ENCODE measurements around the gene EIF4E2.

Gene EIF4E2

DNA sequence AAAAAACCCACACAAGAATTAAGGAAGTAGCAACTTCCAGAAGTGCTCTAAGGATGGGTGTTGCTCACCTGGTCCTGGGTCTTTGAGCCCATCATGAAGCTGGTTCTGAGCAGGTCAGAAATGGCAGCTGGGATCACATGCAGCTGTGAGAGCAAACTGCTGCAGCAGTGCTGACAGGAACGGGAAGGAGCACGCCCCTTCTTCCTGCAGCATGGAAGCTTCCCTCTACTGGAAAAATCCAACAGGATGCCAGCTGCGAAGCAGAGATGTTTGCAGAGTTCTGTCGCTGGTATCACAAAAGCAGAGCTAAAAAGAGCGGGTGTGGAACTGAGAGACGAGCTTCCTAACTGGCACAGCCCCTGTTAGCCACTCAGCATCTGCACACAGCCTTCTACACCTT, 33.7 kb downstream of the EIF4E2 start:
- H3K9me3 ChIP-seq (ENCODE audit: low read depth, low read length), result no peaks in the 10 kb centered on the region
- no peak overlapping the region for H3K27ac ChIP-seq
- no peak for TF ChIP-seq POLR2AphosphoS5 (IDR thresholded peaks at IDR 0.05; ENCODE audit: borderline replicate concordance, low read depth, low read length)
- TF ChIP-seq EZH2 (IDR thresholded peaks at IDR 0.05), result no peak
- TF ChIP-seq FOXP2 (optimal IDR thresholded peaks at IDR 0.05; ENCODE audit: control extremely low read depth, extremely low read length, insufficient read depth), result no peak
- H3K9ac ChIP-seq (ENCODE audit: insufficient read length), result no peak overlapping the region
- no peak for DNase-seq (ENCODE audit: low read depth, low spot score)
- H3K36me3 ChIP-seq (ENCODE audit: insufficient read depth, low read length), result peaks cover 4% of the 10 kb centered on the region; the same call in 1 of the 2 replicates
- no peak overlapping the region for H3K4me3 ChIP-seq

DNA sequence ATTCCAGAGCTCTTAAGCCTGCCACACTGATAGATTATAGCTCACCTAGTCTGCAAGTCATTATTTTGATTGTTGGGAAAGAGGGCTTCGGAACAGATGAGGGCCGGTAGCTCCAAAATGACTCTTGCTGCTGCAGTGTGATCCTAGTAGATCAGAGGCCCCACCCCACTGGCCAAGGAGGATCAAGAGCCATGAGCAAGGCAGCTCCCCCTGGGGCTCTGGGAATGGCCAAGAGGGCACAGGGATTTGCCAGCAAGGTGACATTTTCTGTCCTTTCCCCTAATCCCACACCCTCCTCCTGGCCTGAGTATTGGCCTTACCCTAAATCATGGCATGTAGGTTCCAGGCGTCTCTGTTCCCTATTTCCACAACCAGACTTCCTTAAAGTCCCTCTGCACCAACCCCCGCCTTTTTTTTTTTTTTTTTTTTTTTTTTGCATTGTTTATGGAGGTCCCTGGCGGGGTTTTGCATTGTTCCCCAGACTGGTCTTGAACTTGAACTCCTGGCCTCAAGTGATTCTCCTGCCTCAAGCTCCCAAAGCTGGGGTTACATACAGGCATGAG, 36.5 kb downstream of the EIF4E2 start:
- no peak for DNase-seq (ENCODE audit: low read depth, low spot score)
- Histone ChIP-seq H3K9me3 (ENCODE audit: low read depth, low read length) (no peaks in the 10 kb centered on the region), H3K27ac (no peak overlapping the region), H3K36me3 (ENCODE audit: insufficient read depth, low read length) (no peaks in the 10 kb centered on the region; the same call in 1 of the 2 replicates), H3K9ac (ENCODE audit: insufficient read length) (no peak overlapping the region), H3K4me3 (no peak overlapping the region)
- TF ChIP-seq FOXP2 (optimal IDR thresholded peaks at IDR 0.05; ENCODE audit: control extremely low read depth, extremely low read length, insufficient read depth) (no peak), EZH2 (IDR thresholded peaks at IDR 0.05) (no peak), POLR2AphosphoS5 (IDR thresholded peaks at IDR 0.05; ENCODE audit: borderline replicate concordance, low read depth, low read length) (no peak)

DNA sequence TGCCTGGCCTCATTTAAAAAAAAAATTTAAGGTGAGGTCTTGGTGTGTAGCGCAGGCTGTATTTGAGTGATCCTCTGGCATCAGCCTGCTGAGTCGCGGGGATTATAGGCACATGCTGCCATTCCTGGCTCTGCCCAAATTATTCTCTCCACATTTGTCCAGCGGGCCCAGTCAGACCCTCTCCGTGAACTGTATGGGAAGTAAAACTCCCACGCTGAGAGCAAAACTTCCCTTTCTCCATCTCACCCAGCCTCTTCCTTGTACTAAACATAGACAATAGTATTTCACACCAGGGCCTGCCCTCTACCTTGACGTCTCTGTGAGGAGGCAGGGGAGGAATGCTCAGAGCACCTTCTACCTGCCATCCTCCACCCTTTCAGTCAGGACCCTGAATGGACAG, 37.0 kb downstream of the EIF4E2 start:
- no peak for DNase-seq (ENCODE audit: low read depth, low spot score)
- H3K27ac ChIP-seq, result no peak overlapping the region
- no peaks in the 10 kb centered on the region; the same call in 1 of the 2 replicates for H3K36me3 ChIP-seq (ENCODE audit: insufficient read depth, low read length)
- TF ChIP-seq POLR2AphosphoS5 (IDR thresholded peaks at IDR 0.05; ENCODE audit: borderline replicate concordance, low read depth, low read length) (no peak), EZH2 (IDR thresholded peaks at IDR 0.05) (no peak)
- H3K9ac ChIP-seq (ENCODE audit: insufficient read length), result no peak overlapping the region
- no peaks in the 10 kb centered on the region for H3K9me3 ChIP-seq (ENCODE audit: low read depth, low read length)
- no peak overlapping the region for H3K4me3 ChIP-seq

DNA sequence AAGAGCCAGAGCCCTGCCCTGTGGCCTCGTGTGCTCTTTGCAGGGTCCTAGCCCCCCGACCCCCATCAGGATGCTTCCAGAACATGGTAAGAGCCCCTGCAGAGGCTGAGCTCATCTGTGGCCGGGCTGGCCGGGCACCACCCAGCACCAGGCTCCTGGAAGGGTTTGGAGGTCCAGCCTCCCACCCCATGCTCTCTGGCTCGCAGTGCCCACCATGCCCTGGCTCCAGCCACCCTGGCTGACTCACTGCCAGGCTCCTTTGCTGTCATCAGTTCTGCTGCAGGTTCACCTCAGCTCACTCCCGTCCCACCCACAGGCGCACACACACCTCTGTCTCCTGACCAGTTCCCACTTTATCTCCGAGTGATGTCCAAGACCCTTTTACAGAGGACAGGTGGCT, 37.5 kb downstream of the EIF4E2 start:
- DNase-seq (ENCODE audit: low read depth, low spot score), result no peak
- Histone ChIP-seq H3K9me3 (ENCODE audit: low read depth, low read length) (no peaks in the 10 kb centered on the region), H3K9ac (ENCODE audit: insufficient read length) (no peak overlapping the region), H3K4me3 (no peak overlapping the region), H3K36me3 (ENCODE audit: insufficient read depth, low read length) (no peaks in the 10 kb centered on the region; the same call in 1 of the 2 replicates), H3K27ac (no peak overlapping the region)
- TF ChIP-seq EZH2 (IDR thresholded peaks at IDR 0.05) (no peak), POLR2AphosphoS5 (IDR thresholded peaks at IDR 0.05; ENCODE audit: borderline replicate concordance, low read depth, low read length) (no peak), FOXP2 (optimal IDR thresholded peaks at IDR 0.05; ENCODE audit: control extremely low read depth, extremely low read length, insufficient read depth) (no peak)

DNA sequence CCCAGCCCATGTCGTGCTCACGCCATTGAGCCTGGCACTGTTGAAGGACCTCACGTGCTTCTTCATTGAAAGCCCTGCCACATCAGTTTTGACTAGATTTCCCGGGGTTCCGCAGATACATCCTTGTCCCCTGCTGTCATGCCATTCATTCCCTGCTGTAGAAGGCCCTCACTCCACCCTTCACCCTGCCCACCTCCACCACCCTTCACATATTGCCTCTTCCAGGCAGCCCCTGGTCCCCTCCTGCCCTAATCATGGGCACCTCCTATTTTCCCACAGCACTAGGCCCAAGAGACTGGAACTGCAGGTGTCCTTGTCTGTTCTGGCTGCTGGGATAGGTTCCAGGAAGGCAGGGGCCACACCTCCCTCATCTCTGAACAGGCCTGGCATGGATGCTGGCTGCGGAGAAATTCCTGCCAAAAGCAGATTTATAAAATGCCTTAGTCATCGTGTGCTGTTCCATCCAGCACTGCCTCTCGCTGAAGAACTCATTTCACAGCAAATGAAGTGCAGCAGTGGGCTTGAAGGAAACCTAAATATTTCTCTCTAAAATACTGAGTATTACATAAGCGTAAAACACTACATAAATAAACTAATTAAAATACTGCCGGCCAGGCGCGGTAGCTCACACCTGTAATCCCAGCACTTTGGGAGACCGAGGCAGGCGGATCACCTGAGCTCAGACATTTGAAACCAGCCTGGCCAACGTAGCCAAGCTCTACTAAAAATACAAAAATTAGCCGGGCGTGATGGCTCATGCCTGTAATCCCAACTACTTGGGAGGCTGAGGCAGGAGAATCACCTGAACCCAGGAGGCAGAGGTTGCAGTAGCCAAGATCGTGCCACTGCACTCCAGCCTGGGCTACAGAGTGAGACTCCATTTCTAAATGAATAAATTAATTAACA, 38.4 kb downstream of the EIF4E2 start:
- Histone ChIP-seq H3K9ac (ENCODE audit: insufficient read length) (no peak overlapping the region), H3K4me3 (no peak overlapping the region), H3K27ac (no peak overlapping the region), H3K36me3 (ENCODE audit: insufficient read depth, low read length) (no peaks in the 10 kb centered on the region; the same call in 1 of the 2 replicates), H3K9me3 (ENCODE audit: low read depth, low read length) (no peaks in the 10 kb centered on the region)
- no peak for DNase-seq (ENCODE audit: low read depth, low spot score)
- TF ChIP-seq POLR2AphosphoS5 (IDR thresholded peaks at IDR 0.05; ENCODE audit: borderline replicate concordance, low read depth, low read length) (no peak), EZH2 (IDR thresholded peaks at IDR 0.05) (no peak), FOXP2 (optimal IDR thresholded peaks at IDR 0.05; ENCODE audit: control extremely low read depth, extremely low read length, insufficient read depth) (no peak)

DNA sequence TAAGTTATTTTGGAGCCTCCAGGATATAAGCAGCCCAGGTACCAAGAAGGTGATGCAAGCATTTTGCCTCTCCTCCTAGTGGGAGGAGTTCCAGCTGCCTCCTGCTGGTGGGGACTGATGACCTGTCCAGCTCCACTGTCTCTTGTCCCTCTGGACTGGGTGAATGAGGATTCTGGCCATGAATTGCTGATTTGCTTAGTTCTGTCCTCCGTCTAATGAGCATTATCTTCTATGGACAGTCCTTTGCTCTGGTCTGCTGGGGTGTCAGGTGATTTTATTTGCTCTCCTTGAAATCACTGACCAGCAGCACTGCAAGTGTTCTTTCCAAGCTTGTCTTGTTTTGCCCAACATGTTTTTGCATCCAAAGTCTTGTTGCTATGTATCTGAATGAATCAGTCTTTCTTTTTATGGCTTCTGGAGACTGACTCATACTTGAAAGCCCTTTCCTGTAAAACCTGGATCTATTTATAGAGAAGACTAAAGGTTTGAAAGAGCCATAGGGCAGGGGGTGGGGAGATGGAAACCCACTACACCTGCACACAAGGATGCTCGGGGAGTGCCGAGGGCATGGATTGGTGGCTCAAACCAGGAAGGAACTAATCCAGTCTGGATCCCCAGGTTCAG, 42.4 kb downstream of the EIF4E2 start:
- H3K9ac ChIP-seq (ENCODE audit: insufficient read length), result no peak overlapping the region
- no peak overlapping the region for H3K27ac ChIP-seq
- TF ChIP-seq EZH2 (IDR thresholded peaks at IDR 0.05), result no peak
- TF ChIP-seq FOXP2 (optimal IDR thresholded peaks at IDR 0.05; ENCODE audit: control extremely low read depth, extremely low read length, insufficient read depth), result no peak
- TF ChIP-seq POLR2AphosphoS5 (IDR thresholded peaks at IDR 0.05; ENCODE audit: borderline replicate concordance, low read depth, low read length), result no peak
- no peaks in the 10 kb centered on the region for H3K36me3 ChIP-seq (ENCODE audit: insufficient read depth, low read length)
- H3K4me3 ChIP-seq, result no peak overlapping the region
- no peaks in the 10 kb centered on the region for H3K9me3 ChIP-seq (ENCODE audit: low read depth, low read length)
- no peak for DNase-seq (ENCODE audit: low read depth, low spot score)

DNA sequence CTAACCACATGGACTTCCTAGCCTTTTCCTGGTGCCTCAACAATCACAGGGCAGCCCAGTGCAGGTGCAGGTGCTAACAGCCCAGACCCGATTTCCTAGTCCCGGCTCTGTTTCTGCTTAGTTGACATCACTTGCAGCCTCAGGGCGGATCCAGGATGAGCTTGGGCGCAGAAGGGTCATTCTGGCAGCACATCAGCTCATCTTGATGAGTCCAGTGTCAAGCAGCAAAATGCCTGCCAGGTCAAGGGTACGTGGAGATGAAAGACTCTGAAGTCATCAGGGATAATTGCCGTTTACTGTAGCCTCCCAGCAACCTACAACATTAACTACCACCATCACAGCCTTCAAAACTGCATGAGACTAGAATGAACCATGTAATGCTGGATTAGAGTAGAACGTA, 43.5 kb downstream of the EIF4E2 start:
- Histone ChIP-seq H3K36me3 (ENCODE audit: insufficient read depth, low read length) (no peaks in the 10 kb centered on the region), H3K27ac (no peak overlapping the region), H3K4me3 (no peak overlapping the region), H3K9ac (ENCODE audit: insufficient read length) (no peak overlapping the region), H3K9me3 (ENCODE audit: low read depth, low read length) (no peaks in the 10 kb centered on the region)
- no peak for DNase-seq (ENCODE audit: low read depth, low spot score)
- no peak for TF ChIP-seq POLR2AphosphoS5 (IDR thresholded peaks at IDR 0.05; ENCODE audit: borderline replicate concordance, low read depth, low read length)
- TF ChIP-seq FOXP2 (optimal IDR thresholded peaks at IDR 0.05; ENCODE audit: control extremely low read depth, extremely low read length, insufficient read depth), result no peak
- no peak for TF ChIP-seq EZH2 (IDR thresholded peaks at IDR 0.05)

DNA sequence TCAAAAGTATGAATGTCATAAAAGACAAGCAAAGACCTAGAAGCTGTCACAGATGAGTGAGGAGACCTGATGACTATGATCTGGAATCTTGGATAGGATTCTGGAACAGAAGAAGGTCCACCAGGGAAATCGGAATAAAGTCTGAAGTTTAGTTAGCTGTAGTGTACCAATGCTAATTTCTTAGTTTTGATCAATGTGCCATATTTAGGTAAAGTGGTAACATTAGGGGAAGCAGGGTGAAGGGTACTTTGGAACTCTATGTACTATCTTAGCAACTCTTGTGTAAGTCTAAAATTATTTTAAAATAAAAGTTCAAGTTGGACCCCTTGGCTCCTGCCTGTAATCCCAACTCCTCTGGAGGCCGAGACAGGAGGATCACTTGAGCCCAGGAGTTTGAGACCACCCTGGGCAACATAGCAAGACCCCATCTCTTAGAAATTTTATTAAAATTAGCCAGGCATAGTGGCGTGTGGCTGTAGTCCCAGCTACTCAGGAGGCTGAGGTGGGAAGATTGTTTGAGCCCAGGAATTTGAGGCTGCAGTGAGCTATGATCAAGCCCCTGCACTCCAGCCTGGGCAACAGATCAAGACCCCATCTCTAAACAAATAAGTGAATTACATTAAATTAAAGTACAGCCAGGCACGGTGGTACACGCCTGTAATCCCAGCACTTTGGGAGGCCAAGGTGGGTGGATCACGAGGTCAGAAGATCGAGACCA, 47.0 kb downstream of the EIF4E2 start:
- no peak overlapping the region for H3K9ac ChIP-seq (ENCODE audit: insufficient read length)
- DNase-seq (ENCODE audit: low read depth, low spot score), result no peak
- no peak overlapping the region for H3K27ac ChIP-seq
- no peaks in the 10 kb centered on the region for H3K9me3 ChIP-seq (ENCODE audit: low read depth, low read length)
- H3K4me3 ChIP-seq, result no peak overlapping the region
- H3K36me3 ChIP-seq (ENCODE audit: insufficient read depth, low read length), result no peaks in the 10 kb centered on the region
- TF ChIP-seq EZH2 (IDR thresholded peaks at IDR 0.05) (no peak), POLR2AphosphoS5 (IDR thresholded peaks at IDR 0.05; ENCODE audit: borderline replicate concordance, low read depth, low read length) (no peak), FOXP2 (optimal IDR thresholded peaks at IDR 0.05; ENCODE audit: control extremely low read depth, extremely low read length, insufficient read depth) (no peak)

Data from SK-N-MC (cell line).